SU-DHL-6 (cell line): ENCODE data around the gene ADGRB3.

Experiments used
- H2AFZ ChIP-seq: fragments of 200-600 bp; sonication (generic); 2 replicates; pipeline ENCODE4 v1.6.1; 2014; ENCODE audit warnings: low read depth, mild to moderate bottlenecking, moderate library complexity, mixed read lengths, antibody characterized with exemption, low read length; ENCODE audit not compliant: severe bottlenecking
- H3F3A ChIP-seq: fragments of 200-600 bp; shearing (Covaris generic); 2 replicates; pipeline ENCODE4 v1.6.0; 2016; ENCODE audit warnings: antibody characterized with exemption, mild to moderate bottlenecking; ENCODE audit not compliant: insufficient read depth
- H3K27ac ChIP-seq: fragments of 200-600 bp; sonication (generic); 2 replicates; pipeline ENCODE4 v1.5.1; 2016; ENCODE audit warnings: low read depth, mild to moderate bottlenecking, low read length, moderate library complexity, mixed read lengths
- H3K27me3 ChIP-seq: fragments of 200-600 bp; sonication (generic), shearing (Covaris generic); 2 replicates; pipeline ENCODE4 v1.6.0; 2014; ENCODE audit warnings: mild to moderate bottlenecking, low read length
- H3K36me3 ChIP-seq: fragments of 200-600 bp; sonication (generic); 2 replicates; pipeline ENCODE4 v1.6.1; 2014; ENCODE audit warnings: mild to moderate bottlenecking, low read length, mixed read lengths
- H3K4me2 ChIP-seq: fragments of 300-600, 200-600 bp; shearing (Covaris generic), sonication (generic); 2 replicates; pipeline ENCODE4 v1.6.0; 2014; ENCODE audit warnings: low read length, low read depth, mild to moderate bottlenecking; ENCODE audit not compliant: poor library complexity, severe bottlenecking
- H3K4me3 ChIP-seq: fragments of 200-600 bp; sonication (generic); 2 replicates; pipeline ENCODE4 v1.5.1; 2014; ENCODE audit warnings: antibody characterized with exemption, low read length, mild to moderate bottlenecking, mixed read lengths; ENCODE audit not compliant: insufficient read depth, poor library complexity, severe bottlenecking
- H3K79me2 ChIP-seq: fragments of 200-600 bp; sonication (generic); 2 replicates; pipeline ENCODE4 v1.6.1; 2014; ENCODE audit warnings: mild to moderate bottlenecking, low read length, moderate library complexity; ENCODE audit not compliant: insufficient read depth
- H3K9ac ChIP-seq: fragments of 200-600 bp; sonication (generic); 2 replicates; pipeline ENCODE4 v1.7.0; 2014; ENCODE audit warnings: mild to moderate bottlenecking, low read length
- H3K9me2 ChIP-seq: fragments of 200-600 bp; sonication (generic); replicated peaks from 2 replicates; pipeline ENCODE4 v1.6.1; 2014; ENCODE audit warnings: low read length; ENCODE audit not compliant: insufficient read depth
- H3K9me3 ChIP-seq: fragments of 200-600 bp; sonication (generic); 2 replicates; pipeline ENCODE4 v1.6.1; 2014; ENCODE audit warnings: low read length, mixed read lengths; ENCODE audit not compliant: insufficient read depth
- H4K20me1 ChIP-seq: fragments of 200-600 bp; sonication (generic); 2 replicates; pipeline ENCODE4 v1.6.1; 2014; ENCODE audit warnings: low read depth, mild to moderate bottlenecking, antibody characterized with exemption, low read length, moderate library complexity, mixed read lengths
- CTCF ChIP-seq: fragments of 200-600 bp; sonication (generic); IDR thresholded peaks from one replicate; pipeline ENCODE4 v1.5.1; 2017; ENCODE audit warnings: antibody characterized with exemption, mild to moderate bottlenecking, low read length, moderate library complexity; ENCODE audit not compliant: insufficient read depth, poor library complexity, severe bottlenecking
- EZH2phosphoT487 ChIP-seq: fragments of 200-600 bp; sonication (generic), shearing (Covaris generic); conservative IDR thresholded peaks from 2 replicates; pipeline ENCODE4 v1.6.1; 2018; ENCODE audit warnings: mild to moderate bottlenecking, antibody characterized with exemption, low read length, moderate library complexity, mixed read lengths

ADGRB3 gene

GRCh38 chr6:68633281-68633971 is 1.7 kb upstream of the ADGRB3 start:
- no peak overlapping the region for H2AFZ ChIP-seq
- peak overlapping the region; percentile 95 for H3K4me2 ChIP-seq
- H3K9me2 ChIP-seq, result no peaks in the 10 kb centered on the region
- TF ChIP-seq EZH2phosphoT487 (no peak), CTCF (no peak)
- H3K27ac ChIP-seq, result no peak overlapping the region
- H3K9ac ChIP-seq, result no peak overlapping the region
- no peaks in the 10 kb centered on the region for H4K20me1 ChIP-seq
- no peaks in the 10 kb centered on the region for H3F3A ChIP-seq
- H3K36me3 ChIP-seq, result no peaks in the 10 kb centered on the region
- no peaks in the 10 kb centered on the region for H3K9me3 ChIP-seq
- H3K4me3 ChIP-seq, result peak overlapping the region; percentile 91
- H3K27me3 ChIP-seq, result no peaks in the 10 kb centered on the region
- no peaks in the 10 kb centered on the region for H3K79me2 ChIP-seq

GRCh38 chr6:68633972-68634725 is 933 bp upstream of the ADGRB3 start:
- Histone ChIP-seq H3K27ac (no peak overlapping the region), H3K9ac (peak overlapping the region; percentile 70), H3K79me2 (no peaks in the 10 kb centered on the region), H3F3A (no peaks in the 10 kb centered on the region), H3K4me2 (peak overlapping the region; percentile 95), H3K27me3 (no peaks in the 10 kb centered on the region), H3K36me3 (no peaks in the 10 kb centered on the region), H4K20me1 (no peaks in the 10 kb centered on the region), H3K9me3 (no peaks in the 10 kb centered on the region), H2AFZ (peak overlapping the region; percentile 100), H3K9me2 (no peaks in the 10 kb centered on the region), H3K4me3 (peak overlapping the region; percentile 91)
- TF ChIP-seq CTCF (no peak), EZH2phosphoT487 (no peak)

- H3K9me2 ChIP-seq, result no peaks in the 10 kb centered on the region
- no peaks in the 10 kb centered on the region for H3K79me2 ChIP-seq
- H3K4me3 ChIP-seq, result peak overlapping the region; percentile 91
- H2AFZ ChIP-seq, result peak overlapping the region; percentile 87
- no peaks in the 10 kb centered on the region for H3K27me3 ChIP-seq
- H3K9me3 ChIP-seq, result no peaks in the 10 kb centered on the region
- H3K9ac ChIP-seq, result peak overlapping the region; percentile 70; the same call in 1 of the 2 replicates
- no peaks in the 10 kb centered on the region for H3F3A ChIP-seq
- no peak overlapping the region for H3K27ac ChIP-seq
- no peaks in the 10 kb centered on the region for H3K36me3 ChIP-seq
- no peaks in the 10 kb centered on the region for H4K20me1 ChIP-seq
- TF ChIP-seq CTCF (no peak), EZH2phosphoT487 (no peak)
- peak overlapping the region; percentile 95 for H3K4me2 ChIP-seq
These were observed 277 bp downstream of the ADGRB3 start for GRCh38 chr6:68635412-68635705.
